SW 1271 (cell line): ENCODE measurements around the gene ACLY.
"Not testable (repeated sequence)": the region's sequence is repeated elsewhere in the genome, so short reads cannot be mapped to it uniquely, and the experiment has no call there.

Source experiments
- DNase-seq, 2 experiments: peaks; one replicate each; lab custom pipeline; 2025; lab: John Stamatoyannopoulos, UW

ACLY gene

GRCh38 chr17:41912925-41913324, 5.8 kb downstream of the ACLY start:
- DNase-seq: no peak

GRCh38 chr17:41910701-41911391, 7.9 kb downstream of the ACLY start:
- DNase-seq: no peak

- DNase-seq: no peak
Observed at GRCh38 chr17:41909088-41909487, 9.7 kb downstream of the ACLY start.

- no peak for DNase-seq
Observed at GRCh38 chr17:41907633-41908539, 10.9 kb downstream of the ACLY start.

- DNase-seq: no peak
Observed at GRCh38 chr17:41907185-41907556, 11.6 kb downstream of the ACLY start.

GRCh38 chr17:41906465-41907184, 12.1 kb downstream of the ACLY start:
- DNase-seq: no peak

GRCh38 chr17:41905172-41905571, 13.6 kb downstream of the ACLY start:
- DNase-seq: no peak

- DNase-seq: no peak
Observed at GRCh38 chr17:41904242-41904841, 14.4 kb downstream of the ACLY start.

GRCh38 chr17:41901646-41902045, 17.1 kb downstream of the ACLY start:
- no peak for DNase-seq

- DNase-seq: no peak
Observed at GRCh38 chr17:41896726-41897125, 22.0 kb downstream of the ACLY start.

- no peak for DNase-seq
Observed at GRCh38 chr17:41895617-41896016, 23.1 kb downstream of the ACLY start.

- DNase-seq: no peak
Observed at GRCh38 chr17:41894791-41895331, 23.9 kb downstream of the ACLY start.

- DNase-seq: no peak
Observed at GRCh38 chr17:41893384-41893783, 25.4 kb downstream of the ACLY start.

- DNase-seq: no peak
Observed at GRCh38 chr17:41892021-41892376, 26.8 kb downstream of the ACLY start.

GRCh38 chr17:41891135-41892020, 27.4 kb downstream of the ACLY start:
- DNase-seq: no peak

- DNase-seq: no peak
Observed at GRCh38 chr17:41888332-41888965, 30.3 kb downstream of the ACLY start.

GRCh38 chr17:41885733-41886132, 33.0 kb downstream of the ACLY start:
- no peak for DNase-seq

- no peak for DNase-seq
Observed at GRCh38 chr17:41882756-41883155, 36.0 kb downstream of the ACLY start.

GRCh38 chr17:41880130-41880529, 38.6 kb downstream of the ACLY start:
- DNase-seq: no peak

- DNase-seq: not testable (repeated sequence)
Observed at GRCh38 chr17:41874293-41874670, 44.5 kb downstream of the ACLY start.
